ENCODE results near the gene FAF2. TPM values are rescaled to one million over a fixed set of nuclear protein-coding genes. Genes with fewer than 3 reads are reported as not detected.
A peak's percentile ranks its signal among the peaks of the same experiment; 100 is the strongest.

The FAF2 gene
- total RNA-seq, 1 experiment from 2014 or later, result 32.9 TPM

DNA sequence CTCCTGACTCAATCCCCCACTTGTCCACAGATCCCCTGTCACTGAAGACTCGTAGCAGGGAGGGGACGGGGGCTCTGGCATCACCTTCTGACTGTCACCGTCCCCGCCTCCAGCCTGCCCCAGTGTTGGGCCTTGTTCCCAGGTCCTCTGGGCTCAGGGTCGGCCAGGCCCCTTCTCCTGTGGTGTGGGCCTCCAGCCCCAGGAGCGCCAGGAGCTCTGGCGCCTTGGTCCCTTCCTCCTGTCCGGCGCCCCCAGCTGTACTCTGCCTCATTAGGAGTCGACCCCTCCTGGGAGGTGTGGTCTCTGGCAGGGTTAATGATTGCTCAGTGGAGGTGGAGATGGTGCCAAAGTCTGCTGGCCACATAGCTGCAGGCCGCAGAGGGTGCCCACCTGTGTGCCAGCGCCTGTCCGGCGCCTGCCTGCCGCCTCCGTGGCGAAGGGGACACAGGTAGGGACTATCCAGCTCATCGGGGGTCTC is 100.8 kb downstream of the FAF2 start, which contains the start of gene CDHR2:
Gene CDHR2 (plus strand): TSS at position 376 of the 478 bp plus-strand sequence. CDS start 16,011 bp downstream, outside the sequence.
- peaks cover 27% of the 10 kb centered on the region for H3K4me1 Mint-ChIP-seq
- no peaks in the 10 kb centered on the region for H3K9me3 Mint-ChIP-seq
- H3K4me3 Mint-ChIP-seq, result no peak within 1 kb of the TSS
- POLR2A ChIA-PET, result interaction anchor here (0.5 to 0.9 kb wide), 2 partner anchors 13 to 1040 kb away, joined by 3 read pairs; no protein-coding TSS in a partner anchor
- no peak within 1 kb of the TSS for H3K27ac Mint-ChIP-seq
- TF ChIP-seq, protein P1, sequence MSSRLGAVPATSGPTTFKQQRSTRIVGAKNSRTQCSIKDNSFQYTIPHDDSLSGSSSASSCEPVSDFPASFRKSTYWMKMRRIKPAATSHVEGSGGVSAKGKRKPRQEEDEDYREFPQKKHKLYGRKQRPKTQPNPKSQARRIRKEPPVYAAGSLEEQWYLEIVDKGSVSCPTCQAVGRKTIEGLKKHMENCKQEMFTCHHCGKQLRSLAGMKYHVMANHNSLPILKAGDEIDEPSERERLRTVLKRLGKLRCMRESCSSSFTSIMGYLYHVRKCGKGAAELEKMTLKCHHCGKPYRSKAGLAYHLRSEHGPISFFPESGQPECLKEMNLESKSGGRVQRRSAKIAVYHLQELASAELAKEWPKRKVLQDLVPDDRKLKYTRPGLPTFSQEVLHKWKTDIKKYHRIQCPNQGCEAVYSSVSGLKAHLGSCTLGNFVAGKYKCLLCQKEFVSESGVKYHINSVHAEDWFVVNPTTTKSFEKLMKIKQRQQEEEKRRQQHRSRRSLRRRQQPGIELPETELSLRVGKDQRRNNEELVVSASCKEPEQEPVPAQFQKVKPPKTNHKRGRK (CRISPR knock-in tag; IDR thresholded peaks at IDR 0.05; ENCODE audit: borderline replicate concordance), result no peak
- no peak for TF ChIP-seq FOXJ3 (CRISPR knock-in tag; IDR thresholded peaks at IDR 0.05; ENCODE audit: borderline replicate concordance)
- no peak for TF ChIP-seq IRF2 (CRISPR knock-in tag; IDR thresholded peaks at IDR 0.05; ENCODE audit: borderline replicate concordance, low read depth)
- TF ChIP-seq ZNF232 (CRISPR knock-in tag; IDR thresholded peaks at IDR 0.05), result no peak
- TF ChIP-seq, protein P2, sequence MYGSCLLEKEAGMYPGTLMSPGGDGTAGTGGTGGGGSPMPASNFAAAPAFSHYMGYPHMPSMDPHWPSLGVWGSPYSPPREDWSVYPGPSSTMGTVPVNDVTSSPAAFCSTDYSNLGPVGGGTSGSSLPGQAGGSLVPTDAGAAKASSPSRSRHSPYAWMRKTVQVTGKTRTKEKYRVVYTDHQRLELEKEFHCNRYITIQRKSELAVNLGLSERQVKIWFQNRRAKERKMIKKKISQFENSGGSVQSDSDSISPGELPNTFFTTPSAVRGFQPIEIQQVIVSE (CRISPR knock-in tag; IDR thresholded peaks at IDR 0.05; ENCODE audit: borderline replicate concordance), result no peak
- TF ChIP-seq, protein P3, sequence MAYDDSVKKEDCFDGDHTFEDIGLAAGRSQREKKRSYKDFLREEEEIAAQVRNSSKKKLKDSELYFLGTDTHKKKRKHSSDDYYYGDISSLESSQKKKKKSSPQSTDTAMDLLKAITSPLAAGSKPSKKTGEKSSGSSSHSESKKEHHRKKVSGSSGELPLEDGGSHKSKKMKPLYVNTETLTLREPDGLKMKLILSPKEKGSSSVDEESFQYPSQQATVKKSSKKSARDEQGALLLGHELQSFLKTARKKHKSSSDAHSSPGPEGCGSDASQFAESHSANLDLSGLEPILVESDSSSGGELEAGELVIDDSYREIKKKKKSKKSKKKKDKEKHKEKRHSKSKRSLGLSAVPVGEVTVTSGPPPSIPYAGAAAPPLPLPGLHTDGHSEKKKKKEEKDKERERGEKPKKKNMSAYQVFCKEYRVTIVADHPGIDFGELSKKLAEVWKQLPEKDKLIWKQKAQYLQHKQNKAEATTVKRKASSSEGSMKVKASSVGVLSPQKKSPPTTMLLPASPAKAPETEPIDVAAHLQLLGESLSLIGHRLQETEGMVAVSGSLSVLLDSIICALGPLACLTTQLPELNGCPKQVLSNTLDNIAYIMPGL (CRISPR knock-in tag; IDR thresholded peaks at IDR 0.05), result no peak
- TF ChIP-seq, protein P4, sequence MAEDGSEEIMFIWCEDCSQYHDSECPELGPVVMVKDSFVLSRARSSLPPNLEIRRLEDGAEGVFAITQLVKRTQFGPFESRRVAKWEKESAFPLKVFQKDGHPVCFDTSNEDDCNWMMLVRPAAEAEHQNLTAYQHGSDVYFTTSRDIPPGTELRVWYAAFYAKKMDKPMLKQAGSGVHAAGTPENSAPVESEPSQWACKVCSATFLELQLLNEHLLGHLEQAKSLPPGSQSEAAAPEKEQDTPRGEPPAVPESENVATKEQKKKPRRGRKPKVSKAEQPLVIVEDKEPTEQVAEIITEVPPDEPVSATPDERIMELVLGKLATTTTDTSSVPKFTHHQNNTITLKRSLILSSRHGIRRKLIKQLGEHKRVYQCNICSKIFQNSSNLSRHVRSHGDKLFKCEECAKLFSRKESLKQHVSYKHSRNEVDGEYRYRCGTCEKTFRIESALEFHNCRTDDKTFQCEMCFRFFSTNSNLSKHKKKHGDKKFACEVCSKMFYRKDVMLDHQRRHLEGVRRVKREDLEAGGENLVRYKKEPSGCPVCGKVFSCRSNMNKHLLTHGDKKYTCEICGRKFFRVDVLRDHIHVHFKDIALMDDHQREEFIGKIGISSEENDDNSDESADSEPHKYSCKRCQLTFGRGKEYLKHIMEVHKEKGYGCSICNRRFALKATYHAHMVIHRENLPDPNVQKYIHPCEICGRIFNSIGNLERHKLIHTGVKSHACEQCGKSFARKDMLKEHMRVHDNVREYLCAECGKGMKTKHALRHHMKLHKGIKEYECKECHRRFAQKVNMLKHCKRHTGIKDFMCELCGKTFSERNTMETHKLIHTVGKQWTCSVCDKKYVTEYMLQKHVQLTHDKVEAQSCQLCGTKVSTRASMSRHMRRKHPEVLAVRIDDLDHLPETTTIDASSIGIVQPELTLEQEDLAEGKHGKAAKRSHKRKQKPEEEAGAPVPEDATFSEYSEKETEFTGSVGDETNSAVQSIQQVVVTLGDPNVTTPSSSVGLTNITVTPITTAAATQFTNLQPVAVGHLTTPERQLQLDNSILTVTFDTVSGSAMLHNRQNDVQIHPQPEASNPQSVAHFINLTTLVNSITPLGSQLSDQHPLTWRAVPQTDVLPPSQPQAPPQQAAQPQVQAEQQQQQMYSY (CRISPR knock-in tag; IDR thresholded peaks at IDR 0.05), result no peak
- TF ChIP-seq SOX15 (CRISPR knock-in tag; IDR thresholded peaks at IDR 0.05), result no peak
- CTCF ChIA-PET, result interaction anchor here (0.8 to 1.7 kb wide), 2 partner anchors 13 to 109 kb away, joined by 3 to 6 read pairs; no protein-coding TSS in a partner anchor
- H3K27me3 Mint-ChIP-seq (ENCODE audit: low read depth), result no peaks in the 10 kb centered on the region; the same call in none of the 2 replicates
- ATAC-seq, result peak; percentile 11; the same call in 1 of the 2 replicates
- no peaks in the 10 kb centered on the region for H3K36me3 Mint-ChIP-seq
- DNase-seq (ENCODE audit: low spot score), result no peak

DNA sequence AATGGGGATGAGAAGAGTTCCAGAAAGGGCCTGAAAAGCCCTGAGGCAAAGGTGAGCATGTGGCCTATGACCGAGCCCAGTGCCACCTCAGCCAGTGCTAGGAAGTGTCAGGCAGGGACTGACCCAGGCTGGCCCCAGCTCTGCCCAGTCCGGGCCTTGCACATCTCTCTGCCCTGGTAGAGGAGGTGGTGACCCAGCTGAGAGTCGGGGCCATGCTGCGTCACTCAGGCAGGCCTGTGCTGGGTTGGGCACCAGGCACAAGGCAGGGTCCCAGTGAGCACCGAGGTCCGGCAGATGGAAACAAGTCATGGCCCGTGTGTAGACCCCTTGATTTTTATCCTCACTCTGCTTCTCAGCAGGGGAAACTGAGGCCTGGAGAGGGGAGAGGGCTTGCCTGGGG is 101.7 kb downstream of the FAF2 start:
- CTCF ChIA-PET, result interaction anchor here (1.7 kb wide), 1 partner anchor 108 kb away, joined by 6 read pairs; no protein-coding TSS in a partner anchor
- Mint-ChIP-seq H3K27me3 (ENCODE audit: low read depth) (no peaks in the 10 kb centered on the region; the same call in none of the 2 replicates), H3K9me3 (no peaks in the 10 kb centered on the region), H3K27ac (no peak overlapping the region), H3K4me3 (no peak overlapping the region), H3K36me3 (no peaks in the 10 kb centered on the region), H3K4me1 (peaks cover 21% of the 10 kb centered on the region)
- DNase-seq (ENCODE audit: low spot score) (no peak), ATAC-seq (no peak)
- POLR2A ChIA-PET, result interaction anchor here (0.5 kb wide), 1 partner anchor 630 kb away, joined by 3 read pairs; no protein-coding TSS in a partner anchor
- TF ChIP-seq CREB1 (CRISPR knock-in tag; IDR thresholded peaks at IDR 0.05), result no peak
- no peak for TF ChIP-seq JAZF1 (CRISPR knock-in tag; IDR thresholded peaks at IDR 0.05)
- TF ChIP-seq, protein P5, sequence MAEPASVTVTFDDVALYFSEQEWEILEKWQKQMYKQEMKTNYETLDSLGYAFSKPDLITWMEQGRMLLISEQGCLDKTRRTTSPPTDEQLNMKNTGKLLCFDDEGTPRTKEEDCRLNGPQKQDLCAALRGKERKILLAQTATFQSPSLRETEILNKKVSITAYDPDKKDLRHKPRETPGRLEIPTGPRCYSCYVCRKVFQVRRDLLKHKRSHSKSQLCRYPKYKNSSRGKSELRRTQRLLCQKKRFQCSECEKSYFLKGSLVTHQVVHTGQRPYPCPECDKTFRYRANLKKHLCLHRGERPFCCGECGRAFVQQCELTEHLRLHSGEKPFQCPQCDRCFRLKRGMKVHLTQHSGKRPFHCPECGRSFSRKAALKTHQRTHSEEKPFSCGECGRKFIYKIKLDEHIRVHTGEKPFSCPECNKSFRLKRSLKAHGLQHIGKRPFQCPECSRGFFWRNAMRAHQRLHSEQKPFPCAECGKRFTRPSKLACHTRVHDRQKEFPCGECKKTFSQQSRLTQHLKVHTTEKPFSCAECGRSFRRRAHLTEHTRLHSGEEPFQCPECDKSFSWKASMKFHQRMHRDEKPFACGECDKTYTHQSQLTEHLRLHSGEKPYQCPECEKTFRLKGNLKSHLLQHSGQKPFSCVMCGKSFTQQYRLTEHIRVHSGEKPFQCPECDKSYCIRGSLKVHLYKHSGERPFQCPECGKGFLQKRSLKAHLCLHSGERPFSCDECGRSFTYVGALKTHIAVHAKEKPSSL (CRISPR knock-in tag; conservative IDR thresholded peaks at IDR 0.05), result no peak
- TF ChIP-seq SMAD4 (CRISPR knock-in tag; IDR thresholded peaks at IDR 0.05), result no peak
- TF ChIP-seq, protein P6, sequence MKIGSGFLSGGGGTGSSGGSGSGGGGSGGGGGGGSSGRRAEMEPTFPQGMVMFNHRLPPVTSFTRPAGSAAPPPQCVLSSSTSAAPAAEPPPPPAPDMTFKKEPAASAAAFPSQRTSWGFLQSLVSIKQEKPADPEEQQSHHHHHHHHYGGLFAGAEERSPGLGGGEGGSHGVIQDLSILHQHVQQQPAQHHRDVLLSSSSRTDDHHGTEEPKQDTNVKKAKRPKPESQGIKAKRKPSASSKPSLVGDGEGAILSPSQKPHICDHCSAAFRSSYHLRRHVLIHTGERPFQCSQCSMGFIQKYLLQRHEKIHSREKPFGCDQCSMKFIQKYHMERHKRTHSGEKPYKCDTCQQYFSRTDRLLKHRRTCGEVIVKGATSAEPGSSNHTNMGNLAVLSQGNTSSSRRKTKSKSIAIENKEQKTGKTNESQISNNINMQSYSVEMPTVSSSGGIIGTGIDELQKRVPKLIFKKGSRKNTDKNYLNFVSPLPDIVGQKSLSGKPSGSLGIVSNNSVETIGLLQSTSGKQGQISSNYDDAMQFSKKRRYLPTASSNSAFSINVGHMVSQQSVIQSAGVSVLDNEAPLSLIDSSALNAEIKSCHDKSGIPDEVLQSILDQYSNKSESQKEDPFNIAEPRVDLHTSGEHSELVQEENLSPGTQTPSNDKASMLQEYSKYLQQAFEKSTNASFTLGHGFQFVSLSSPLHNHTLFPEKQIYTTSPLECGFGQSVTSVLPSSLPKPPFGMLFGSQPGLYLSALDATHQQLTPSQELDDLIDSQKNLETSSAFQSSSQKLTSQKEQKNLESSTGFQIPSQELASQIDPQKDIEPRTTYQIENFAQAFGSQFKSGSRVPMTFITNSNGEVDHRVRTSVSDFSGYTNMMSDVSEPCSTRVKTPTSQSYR (CRISPR knock-in tag; IDR thresholded peaks at IDR 0.05), result no peak
- TF ChIP-seq, protein P7, sequence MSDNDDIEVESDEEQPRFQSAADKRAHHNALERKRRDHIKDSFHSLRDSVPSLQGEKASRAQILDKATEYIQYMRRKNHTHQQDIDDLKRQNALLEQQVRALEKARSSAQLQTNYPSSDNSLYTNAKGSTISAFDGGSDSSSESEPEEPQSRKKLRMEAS (CRISPR knock-in tag; IDR thresholded peaks at IDR 0.05), result no peak
- TF ChIP-seq, protein P8, sequence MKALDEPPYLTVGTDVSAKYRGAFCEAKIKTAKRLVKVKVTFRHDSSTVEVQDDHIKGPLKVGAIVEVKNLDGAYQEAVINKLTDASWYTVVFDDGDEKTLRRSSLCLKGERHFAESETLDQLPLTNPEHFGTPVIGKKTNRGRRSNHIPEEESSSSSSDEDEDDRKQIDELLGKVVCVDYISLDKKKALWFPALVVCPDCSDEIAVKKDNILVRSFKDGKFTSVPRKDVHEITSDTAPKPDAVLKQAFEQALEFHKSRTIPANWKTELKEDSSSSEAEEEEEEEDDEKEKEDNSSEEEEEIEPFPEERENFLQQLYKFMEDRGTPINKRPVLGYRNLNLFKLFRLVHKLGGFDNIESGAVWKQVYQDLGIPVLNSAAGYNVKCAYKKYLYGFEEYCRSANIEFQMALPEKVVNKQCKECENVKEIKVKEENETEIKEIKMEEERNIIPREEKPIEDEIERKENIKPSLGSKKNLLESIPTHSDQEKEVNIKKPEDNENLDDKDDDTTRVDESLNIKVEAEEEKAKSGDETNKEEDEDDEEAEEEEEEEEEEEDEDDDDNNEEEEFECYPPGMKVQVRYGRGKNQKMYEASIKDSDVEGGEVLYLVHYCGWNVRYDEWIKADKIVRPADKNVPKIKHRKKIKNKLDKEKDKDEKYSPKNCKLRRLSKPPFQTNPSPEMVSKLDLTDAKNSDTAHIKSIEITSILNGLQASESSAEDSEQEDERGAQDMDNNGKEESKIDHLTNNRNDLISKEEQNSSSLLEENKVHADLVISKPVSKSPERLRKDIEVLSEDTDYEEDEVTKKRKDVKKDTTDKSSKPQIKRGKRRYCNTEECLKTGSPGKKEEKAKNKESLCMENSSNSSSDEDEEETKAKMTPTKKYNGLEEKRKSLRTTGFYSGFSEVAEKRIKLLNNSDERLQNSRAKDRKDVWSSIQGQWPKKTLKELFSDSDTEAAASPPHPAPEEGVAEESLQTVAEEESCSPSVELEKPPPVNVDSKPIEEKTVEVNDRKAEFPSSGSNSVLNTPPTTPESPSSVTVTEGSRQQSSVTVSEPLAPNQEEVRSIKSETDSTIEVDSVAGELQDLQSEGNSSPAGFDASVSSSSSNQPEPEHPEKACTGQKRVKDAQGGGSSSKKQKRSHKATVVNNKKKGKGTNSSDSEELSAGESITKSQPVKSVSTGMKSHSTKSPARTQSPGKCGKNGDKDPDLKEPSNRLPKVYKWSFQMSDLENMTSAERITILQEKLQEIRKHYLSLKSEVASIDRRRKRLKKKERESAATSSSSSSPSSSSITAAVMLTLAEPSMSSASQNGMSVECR (CRISPR knock-in tag; IDR thresholded peaks at IDR 0.05; ENCODE audit: borderline replicate concordance), result no peak
